Type B pancreatic cell (in vitro differentiated cells): ENCODE measurements around the gene MYO18B. TPM values are rescaled to one million over a fixed set of nuclear protein-coding genes. Genes with fewer than 3 reads are reported as not detected.

ENCODE experiments used
- DNase-seq: peaks from one replicate; pipeline ENCODE4 v3.0.0; 2021; ENCODE audit warnings: mixed read lengths; ENCODE audit not compliant: unreplicated experiment; ENCODE audit errors: extremely low spot score
- H3K27ac Mint-ChIP-seq: 2 replicates; pipeline ENCODE4 v1.8.0; 2021; ENCODE audit warnings: mild to moderate bottlenecking, mixed read lengths
- H3K27me3 Mint-ChIP-seq: 2 replicates; pipeline ENCODE4 v1.8.0; 2021; ENCODE audit warnings: mixed read lengths
- H3K36me3 Mint-ChIP-seq: 2 replicates; pipeline ENCODE4 v1.8.0; 2021; ENCODE audit warnings: mixed read lengths
- H3K4me1 Mint-ChIP-seq: one replicate; pipeline ENCODE4 v1.8.0; 2021; ENCODE audit warnings: mixed read lengths; ENCODE audit not compliant: unreplicated experiment
- H3K4me3 Mint-ChIP-seq: 2 replicates; pipeline ENCODE4 v1.8.0; 2021; ENCODE audit warnings: mild to moderate bottlenecking, mixed read lengths
- H3K9me3 Mint-ChIP-seq: 2 replicates; pipeline ENCODE4 v1.8.0; 2021; ENCODE audit warnings: mixed read lengths
- CTCF ChIP-seq: fragments of 200-600 bp; sonication (generic); conservative IDR thresholded peaks from 2 replicates; pipeline ENCODE4 v1.5.0; 2021; ENCODE audit warnings: antibody characterized with exemption, mild to moderate bottlenecking
- total RNA-seq: library from RNA; stranded (reverse); gene quantifications from 2 replicates; pipeline ENCODE4 v1.2.1, GENCODE V29; 2021; ENCODE audit warnings: low replicate concordance

MYO18B gene
- total RNA-seq, 1 donor from 2014 or later, result 0.10 TPM

DNA sequence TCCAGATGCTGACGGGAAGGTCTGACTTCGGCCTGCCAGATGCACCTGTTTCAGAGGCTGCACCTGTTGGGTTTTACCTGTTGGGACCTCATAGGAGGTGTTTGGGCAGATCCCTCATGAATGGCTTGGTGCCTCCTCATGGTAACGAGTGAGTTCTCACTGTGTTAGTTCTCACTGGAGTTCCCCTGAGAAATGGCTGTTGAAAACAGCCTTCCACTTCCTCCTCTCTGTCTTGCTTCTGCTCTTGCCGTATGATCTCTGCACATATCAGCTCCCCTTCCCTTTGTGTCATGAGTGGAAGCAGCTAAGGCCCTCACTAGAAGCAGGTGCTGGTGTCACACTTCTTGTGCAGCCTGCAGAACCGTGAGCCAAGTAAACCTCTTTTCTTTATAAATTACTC lies 219.7 kb downstream of the MYO18B start:
- no peak for TF ChIP-seq CTCF
- Mint-ChIP-seq H3K36me3 (no peaks in the 10 kb centered on the region), H3K27ac (no peak overlapping the region), H3K4me3 (no peak overlapping the region), H3K4me1 (peaks cover 9% of the 10 kb centered on the region), H3K27me3 (peaks cover 30% of the 10 kb centered on the region), H3K9me3 (peaks cover 6% of the 10 kb centered on the region)
- DNase-seq, result no peak

DNA sequence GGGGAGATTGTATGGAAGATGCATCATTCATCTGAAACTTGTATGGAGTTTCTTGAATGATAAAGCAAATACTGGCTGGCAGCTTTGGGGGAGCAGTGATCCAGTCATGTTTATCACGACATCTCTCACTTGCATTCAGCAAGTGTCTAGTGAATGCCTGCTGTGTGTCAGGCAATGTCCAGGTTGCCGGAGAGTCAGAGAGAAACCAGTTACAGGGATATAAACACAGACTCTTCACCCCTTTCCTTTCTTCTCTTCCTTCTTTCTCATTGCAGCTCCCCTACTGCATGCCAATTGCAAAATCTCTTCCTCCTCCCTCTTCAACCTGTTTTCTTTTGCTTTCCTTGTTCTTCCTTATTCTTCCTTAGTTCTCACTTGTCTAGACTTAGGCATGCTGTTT lies 220.7 kb downstream of the MYO18B start:
- no peak for TF ChIP-seq CTCF
- H3K4me1 Mint-ChIP-seq, result peaks cover 10% of the 10 kb centered on the region
- peaks cover 6% of the 10 kb centered on the region for H3K9me3 Mint-ChIP-seq
- no peak overlapping the region for H3K4me3 Mint-ChIP-seq
- no peak for DNase-seq
- no peaks in the 10 kb centered on the region for H3K36me3 Mint-ChIP-seq
- no peak overlapping the region for H3K27ac Mint-ChIP-seq
- peaks cover 34% of the 10 kb centered on the region for H3K27me3 Mint-ChIP-seq

GRCh38 chr22:25964961-25965730 lies 223.2 kb downstream of the MYO18B start:
- no peak overlapping the region for H3K4me3 Mint-ChIP-seq
- no peak overlapping the region for H3K27ac Mint-ChIP-seq
- no peak for TF ChIP-seq CTCF
- no peaks in the 10 kb centered on the region for H3K36me3 Mint-ChIP-seq
- peaks cover 45% of the 10 kb centered on the region for H3K27me3 Mint-ChIP-seq
- peaks cover 10% of the 10 kb centered on the region for H3K4me1 Mint-ChIP-seq
- H3K9me3 Mint-ChIP-seq, result peaks cover 6% of the 10 kb centered on the region
- no peak for DNase-seq

DNA sequence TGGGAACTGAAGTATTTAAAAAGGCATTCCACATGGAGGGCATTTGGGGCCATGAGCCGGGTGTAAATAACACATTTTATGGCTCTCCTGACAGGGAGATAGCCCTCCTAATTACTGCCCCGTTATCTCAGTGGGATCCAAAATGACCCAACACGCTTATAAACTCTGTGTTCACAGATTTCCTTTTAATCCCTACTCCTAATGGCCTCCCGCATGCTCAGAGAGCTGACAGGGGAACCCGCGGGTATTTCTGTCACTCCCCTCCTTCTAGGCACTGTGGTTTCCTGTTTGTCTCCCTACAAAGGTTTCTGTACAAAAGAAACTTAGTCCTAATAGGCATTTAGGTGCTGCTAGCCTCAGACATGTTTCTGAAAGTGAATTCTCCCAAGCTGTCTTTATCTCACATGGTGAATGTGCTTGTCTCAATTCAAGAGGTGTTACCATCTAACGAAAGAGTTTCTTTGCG lies 224.5 kb downstream of the MYO18B start:
- Mint-ChIP-seq H3K9me3 (peaks cover 6% of the 10 kb centered on the region), H3K4me1 (peaks cover 10% of the 10 kb centered on the region), H3K36me3 (no peaks in the 10 kb centered on the region), H3K27me3 (peaks cover 45% of the 10 kb centered on the region), H3K27ac (no peak overlapping the region), H3K4me3 (peak overlapping the region; percentile 6)
- no peak for TF ChIP-seq CTCF
- DNase-seq, result no peak

DNA sequence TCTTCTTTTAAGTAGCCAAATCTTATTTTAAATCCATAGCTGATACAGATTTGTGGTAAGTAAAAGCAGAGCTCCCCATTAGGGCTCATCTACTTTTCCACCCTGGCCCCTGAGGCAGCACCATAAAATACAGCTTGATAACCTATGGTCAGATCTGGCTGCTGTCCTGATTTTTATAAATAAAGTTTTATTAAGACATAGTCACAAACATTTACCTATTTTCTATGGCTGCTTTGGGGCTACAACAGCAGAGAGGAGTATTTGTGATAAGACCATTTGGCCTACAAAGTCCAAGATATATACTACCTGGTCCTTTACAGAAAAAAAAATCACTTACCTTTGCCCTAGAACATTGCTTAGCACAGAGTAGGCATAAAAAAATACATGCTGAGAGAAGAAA lies 227.3 kb downstream of the MYO18B start:
- H3K4me3 Mint-ChIP-seq, result no peak overlapping the region
- TF ChIP-seq CTCF, result no peak
- H3K27me3 Mint-ChIP-seq, result peaks cover 47% of the 10 kb centered on the region
- H3K9me3 Mint-ChIP-seq, result peaks cover 6% of the 10 kb centered on the region
- no peak overlapping the region for H3K27ac Mint-ChIP-seq
- no peaks in the 10 kb centered on the region for H3K36me3 Mint-ChIP-seq
- DNase-seq, result no peak
- H3K4me1 Mint-ChIP-seq, result peaks cover 10% of the 10 kb centered on the region
